Endothelial cell of umbilical vein (primary cell): ENCODE data around the gene RNF222. TPM values are rescaled to one million over a fixed set of nuclear protein-coding genes. Genes with fewer than 3 reads are reported as not detected.

ENCODE experiments used
- BruUV-seq: library from RNA; stranded (reverse); fragments of 400-500 nt; replicated peaks from 2 replicates; lab custom pipeline; 2021; lab: Mats Ljungman, UMichigan
- CTCF ChIA-PET: fragments of 300-600, 350-600 bp; sonication (Branson Sonifier 250); formaldehyde crosslinking; loops from one replicate; lab custom pipeline; 2021; ENCODE audit warnings: antibody characterized with exemption, inconsistent platforms; lab: Charles Lee
- POLR2A ChIA-PET: fragments of 300-600, 350-600 bp; sonication (Branson Sonifier 250); formaldehyde crosslinking; loops from one replicate; lab custom pipeline; 2021; ENCODE audit warnings: antibody characterized with exemption, inconsistent platforms; lab: Charles Lee
- DNase-seq: peaks from one replicate; pipeline ENCODE4 v3.0.0-alpha.2; 2011; ENCODE audit warnings: low read depth, low spot score
- FAIRE-seq: peaks from 2 replicates; lab custom pipeline; 2011; peaks lifted over from hg19 to GRCh38; lab: Jason Lieb, UNC
- H2AFZ ChIP-seq: 2 replicates; pipeline ENCODE4 v1.6.0; 2012; ENCODE audit warnings: low read depth, low read length, control low read depth, inconsistent platforms
- H3K27ac ChIP-seq: 2 replicates; pipeline ENCODE4 v1.5.1; 2011; ENCODE audit warnings: low read depth, mild to moderate bottlenecking, control low read depth, low read length, moderate library complexity; ENCODE audit not compliant: insufficient read depth
- H3K27me3 ChIP-seq, 2 experiments: 2 replicates each; pipeline versions ENCODE4 v1.6.0 to v1.6.1; 2011; ENCODE audit warnings: low read length in 2 of 2, mixed read lengths in 1 of 2; ENCODE audit not compliant: control insufficient read depth in 2 of 2, insufficient read depth in 2 of 2
- H3K36me3 ChIP-seq, 2 experiments: 2 replicates in 1 of 2; 3 replicates in 1 of 2; pipeline ENCODE4 v1.5.1; 2011; ENCODE audit warnings: low read length in 2 of 2, mild to moderate bottlenecking in 1 of 2, moderate library complexity in 1 of 2; ENCODE audit not compliant: control insufficient read depth in 2 of 2, insufficient read depth in 2 of 2; ENCODE audit errors: extremely low read depth in 1 of 2
- H3K4me1 ChIP-seq: 3 replicates; pipeline ENCODE4 v1.5.1; 2011; ENCODE audit warnings: mild to moderate bottlenecking, low read length; ENCODE audit not compliant: control insufficient read depth, insufficient read depth; ENCODE audit errors: extremely low read depth
- H3K4me2 ChIP-seq: 2 replicates; pipeline ENCODE4 v1.6.1; 2011; ENCODE audit warnings: low read length, control low read depth, mixed read lengths; ENCODE audit not compliant: insufficient read depth
- H3K4me3 ChIP-seq, 3 experiments: fragments of 200-600 bp in 1 of 3; sonication (generic), shearing (Covaris generic) in 1 of 3; replicated peaks in 1 of 3; 2 replicates each; pipeline ENCODE4 v1.5.1; 2011 to 2016; ENCODE audit warnings: control low read depth in 3 of 3, low read length in 3 of 3, mild to moderate bottlenecking in 2 of 3, inconsistent platforms in 1 of 3, low read depth in 1 of 3, moderate library complexity in 1 of 3; ENCODE audit not compliant: insufficient read depth in 1 of 3
- H3K79me2 ChIP-seq: 2 replicates; pipeline ENCODE4 v1.6.0; 2012; ENCODE audit warnings: low read length, inconsistent platforms; ENCODE audit not compliant: control insufficient read depth, insufficient read depth
- H3K9ac ChIP-seq: replicated peaks from 2 replicates; pipeline ENCODE3; 2011; ENCODE audit warnings: low read length, control low read depth; ENCODE audit not compliant: insufficient read depth; ENCODE audit errors: extremely low read depth
- H3K9me1 ChIP-seq: replicated peaks from 3 replicates; pipeline ENCODE4 v1.6.0; 2011; ENCODE audit warnings: mild to moderate bottlenecking, low read length; ENCODE audit not compliant: control insufficient read depth, insufficient read depth; ENCODE audit errors: extremely low read depth
- H3K9me3 ChIP-seq: replicated peaks from 2 replicates; pipeline ENCODE4 v1.5.1; 2012; ENCODE audit warnings: low read length, inconsistent platforms; ENCODE audit not compliant: control insufficient read depth, insufficient read depth
- H4K20me1 ChIP-seq: replicated peaks from 2 replicates; pipeline ENCODE3; 2011; ENCODE audit warnings: mild to moderate bottlenecking, low read length; ENCODE audit not compliant: control insufficient read depth, insufficient read depth; ENCODE audit errors: extremely low read depth
- EZH2 ChIP-seq: IDR thresholded peaks from 2 replicates; pipeline ENCODE4 v1.6.1; 2012; ENCODE audit warnings: borderline replicate concordance, low read depth, mild to moderate bottlenecking, moderate library complexity, low read length, inconsistent platforms; ENCODE audit not compliant: severe bottlenecking
- FOS ChIP-seq: IDR thresholded peaks from 2 replicates; pipeline ENCODE4 v1.6.1; 2011; ENCODE audit warnings: mild to moderate bottlenecking, low read length, moderate library complexity, borderline replicate concordance; ENCODE audit not compliant: insufficient read depth
- GATA2 ChIP-seq: IDR thresholded peaks from 2 replicates; pipeline ENCODE4 v1.7.0; 2011; ENCODE audit warnings: low read depth, mild to moderate bottlenecking, moderate library complexity, mixed read lengths, low read length; ENCODE audit not compliant: insufficient read length, insufficient read depth
- JUN ChIP-seq: IDR thresholded peaks from 2 replicates; pipeline ENCODE4 v1.6.1; 2011; ENCODE audit warnings: borderline replicate concordance, low read depth; ENCODE audit not compliant: insufficient read length, insufficient read depth
- MAX ChIP-seq: IDR thresholded peaks from 2 replicates; pipeline ENCODE4 v1.6.1; 2011; ENCODE audit not compliant: insufficient read depth, insufficient read length
- MYC ChIP-seq: IDR thresholded peaks from one replicate; pipeline ENCODE4 v1.6.1; 2011; ENCODE audit warnings: mild to moderate bottlenecking, low read depth, low read length
- POLR2A ChIP-seq: IDR thresholded peaks from 2 replicates; pipeline ENCODE4 v1.6.1; 2012; ENCODE audit warnings: low read depth, mild to moderate bottlenecking, control low read depth, low read length
- POLR2AphosphoS5 ChIP-seq: IDR thresholded peaks from 2 replicates; pipeline ENCODE4 v1.6.1; 2012; ENCODE audit warnings: low read depth, mild to moderate bottlenecking, control low read depth, low read length, moderate library complexity; ENCODE audit not compliant: insufficient read depth
- dilution Hi-C: fragments of 300-500 bp; cut with MboI; formaldehyde crosslinking; loops from one replicate; pipeline ENCODE4 v1.15.0; 2019; ENCODE audit warnings: low sequenced_read_pairs; ENCODE audit not compliant: extremely low pct_ligation_motif_present
- intact Hi-C: fragments of 100-400 bp; cut with micrococcal nuclease; formaldehyde crosslinking; loops from one replicate; pipeline ENCODE4 v1.10.0; 2022
- polyA plus RNA-seq, 4 experiments: library from polyadenylated mRNA; depleted of rRNA in 3 of 4; stranded (reverse) in 3 of 4; unstranded in 1 of 4; fragments of >200 nt; gene quantifications; 2 replicates each; pipeline versions ENCODE4 v1.2.1 to v1.2.3, GENCODE V29; 2011 to 2012; ENCODE audit warnings: missing spikeins in 1 of 4
- total RNA-seq: library from RNA; stranded (reverse); gene quantifications from 2 replicates; pipeline ENCODE4 v1.2.3, GENCODE V29; 2021
- TF ChIP-seq, protein P1 (sequence below), 2 donors: IDR thresholded peaks; 1 replicate in 1 of 2; 2 replicates in 1 of 2; pipeline ENCODE4 v1.5.1; 2011; ENCODE audit warnings: low read length in 2 of 2, mild to moderate bottlenecking in 2 of 2, moderate library complexity in 2 of 2, control low read depth in 1 of 2, inconsistent platforms in 1 of 2, low read depth in 1 of 2; ENCODE audit not compliant: insufficient read depth in 1 of 2; ENCODE audit errors: extremely low read depth in 1 of 2

RNF222 gene
- total and polyA plus RNA-seq, 2 donors (not counting 3 experiments of a cell fraction or from before 2014, with no cell fraction given), result not detected

DNA sequence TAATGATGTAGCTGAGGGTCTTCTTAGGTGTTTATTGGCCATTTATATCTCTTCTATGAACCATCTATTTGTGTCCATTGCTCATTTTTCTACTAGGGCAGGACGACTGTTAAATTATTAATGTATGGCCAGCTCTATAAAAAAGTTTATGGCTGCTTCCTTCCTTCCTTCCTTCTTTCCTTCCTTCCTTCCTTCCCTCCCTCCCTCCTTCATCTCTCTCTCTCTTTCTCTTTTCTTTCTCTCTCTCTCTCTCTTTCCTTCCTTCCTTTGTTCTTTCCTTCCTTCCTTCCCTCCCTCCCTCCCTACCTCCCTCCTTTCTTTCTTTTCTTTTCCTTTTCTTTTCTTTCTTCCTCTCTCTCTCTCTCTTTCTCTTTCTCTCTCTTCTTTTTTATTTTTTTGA lies 20.8 kb upstream of the RNF222 start:
- Histone ChIP-seq H4K20me1 (no peaks in the 10 kb centered on the region), H3K9ac (no peak overlapping the region), H3K9me3 (no peaks in the 10 kb centered on the region), H3K4me1 (peaks cover 12% of the 10 kb centered on the region), H3K27ac (no peak overlapping the region), H2AFZ (no peak overlapping the region), H3K36me3 (no peaks in the 10 kb centered on the region), H3K27me3 (peaks cover 2 to 6% of the 10 kb centered on the region in 2 experiments), H3K79me2 (no peaks in the 10 kb centered on the region), H3K4me2 (no peak overlapping the region), H3K4me3 (no peak overlapping the region), H3K9me1 (no peaks in the 10 kb centered on the region)
- BruUV-seq, result no TSS peak
- no peak for DNase-seq
- intact Hi-C loops (no loop called here), dilution Hi-C loops (no loop called here)
- TF ChIP-seq POLR2AphosphoS5 (no peak), FOS (no peak), JUN (no peak), EZH2 (no peak), MYC (no peak), GATA2 (no peak), MAX (no peak), POLR2A (no peak)
- TF ChIP-seq, protein P1, sequence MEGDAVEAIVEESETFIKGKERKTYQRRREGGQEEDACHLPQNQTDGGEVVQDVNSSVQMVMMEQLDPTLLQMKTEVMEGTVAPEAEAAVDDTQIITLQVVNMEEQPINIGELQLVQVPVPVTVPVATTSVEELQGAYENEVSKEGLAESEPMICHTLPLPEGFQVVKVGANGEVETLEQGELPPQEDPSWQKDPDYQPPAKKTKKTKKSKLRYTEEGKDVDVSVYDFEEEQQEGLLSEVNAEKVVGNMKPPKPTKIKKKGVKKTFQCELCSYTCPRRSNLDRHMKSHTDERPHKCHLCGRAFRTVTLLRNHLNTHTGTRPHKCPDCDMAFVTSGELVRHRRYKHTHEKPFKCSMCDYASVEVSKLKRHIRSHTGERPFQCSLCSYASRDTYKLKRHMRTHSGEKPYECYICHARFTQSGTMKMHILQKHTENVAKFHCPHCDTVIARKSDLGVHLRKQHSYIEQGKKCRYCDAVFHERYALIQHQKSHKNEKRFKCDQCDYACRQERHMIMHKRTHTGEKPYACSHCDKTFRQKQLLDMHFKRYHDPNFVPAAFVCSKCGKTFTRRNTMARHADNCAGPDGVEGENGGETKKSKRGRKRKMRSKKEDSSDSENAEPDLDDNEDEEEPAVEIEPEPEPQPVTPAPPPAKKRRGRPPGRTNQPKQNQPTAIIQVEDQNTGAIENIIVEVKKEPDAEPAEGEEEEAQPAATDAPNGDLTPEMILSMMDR (IDR thresholded peaks at IDR 0.05; ENCODE audit: extremely low read depth in 1 of 2, insufficient read depth in 1 of 2, low read depth in 1 of 2, low read length in 2 of 2), result no peak
- CTCF ChIA-PET, result interaction anchor here (4.0 kb wide), 1 partner anchor 9 kb away, joined by 29 read pairs; no protein-coding TSS in a partner anchor
- no peak for FAIRE-seq
- POLR2A ChIA-PET, result no interaction called here
